ENCODE data around the gene HEATR3.
A peak's percentile ranks its signal among the peaks of the same experiment; 100 is the strongest.

Gene HEATR3

GRCh38 chr16:50058091-50058771 is 7.5 kb upstream of the HEATR3 start:
- DNase-seq, result no peak

GRCh38 chr16:50059111-50059510 is 6.7 kb upstream of the HEATR3 start:
- no peak for DNase-seq

- DNase-seq, result no peak
These were observed 6.1 kb upstream of the HEATR3 start for GRCh38 chr16:50059669-50060068.

GRCh38 chr16:50061326-50061725 is 4.4 kb upstream of the HEATR3 start:
- no peak for DNase-seq

GRCh38 chr16:50065241-50065623 is 538 bp upstream of the HEATR3 start:
- DNase-seq, result no peak

- no peak for DNase-seq
These were observed 916 bp downstream of the HEATR3 start for GRCh38 chr16:50066482-50067289.

GRCh38 chr16:50067290-50067853 is 1.6 kb downstream of the HEATR3 start:
- peak; percentile 54 to 57 for DNase-seq

GRCh38 chr16:50068550-50068949 is 2.8 kb downstream of the HEATR3 start:
- DNase-seq, result peak in 1 of 2 donors; percentile 22

- no peak for DNase-seq
These were observed 3.3 kb downstream of the HEATR3 start for GRCh38 chr16:50069060-50069459.

- no peak for DNase-seq
These were observed 5.4 kb downstream of the HEATR3 start for GRCh38 chr16:50071075-50071671.

GRCh38 chr16:50072730-50073129 is 7.0 kb downstream of the HEATR3 start:
- DNase-seq, result no peak

- no peak for DNase-seq
These were observed 13.8 kb downstream of the HEATR3 start for GRCh38 chr16:50079397-50080140.

- no peak for DNase-seq
These were observed 15.8 kb downstream of the HEATR3 start for GRCh38 chr16:50081428-50082018.

GRCh38 chr16:50083996-50084395 is 18.2 kb downstream of the HEATR3 start:
- DNase-seq, result no peak

GRCh38 chr16:50086176-50086575 is 20.4 kb downstream of the HEATR3 start:
- DNase-seq, result no peak

GRCh38 chr16:50088302-50088701 is 22.5 kb downstream of the HEATR3 start:
- no peak for DNase-seq

GRCh38 chr16:50092891-50093290 is 27.1 kb downstream of the HEATR3 start:
- no peak for DNase-seq

- DNase-seq, result peak; percentile 99 to 100
These were observed 28.1 kb downstream of the HEATR3 start for GRCh38 chr16:50093607-50094539.

- DNase-seq, result no peak
These were observed 31.0 kb downstream of the HEATR3 start for GRCh38 chr16:50096791-50097190.

- no peak for DNase-seq
These were observed 34.3 kb downstream of the HEATR3 start for GRCh38 chr16:50099957-50100648.
